HepG2 (cell line): ENCODE measurements around the gene CLNS1A. TPM values are rescaled to one million over a fixed set of nuclear protein-coding genes. Genes with fewer than 3 reads are reported as not detected.

Source experiments
- ATAC-seq: fragments of 200-7000 bp; cut with Tn5 transposase; 3 replicates; pipeline ENCODE4 v1.9.1; 2020; ENCODE audit warnings: mild to moderate bottlenecking, moderate library complexity
- BruUV-seq: library from RNA; stranded (reverse); fragments of 400-500 nt; replicated peaks from 2 replicates; lab custom pipeline; 2021; lab: Mats Ljungman, UMichigan
- CTCF ChIA-PET: fragments of 300-600 bp; formaldehyde crosslinking; extraction: SDS; loops from one replicate; lab custom pipeline; 2021; ENCODE audit warnings: low total read pairs, inconsistent platforms, low intra/inter-chr PET ratio; lab: Yijun Ruan, JAX
- POLR2A ChIA-PET: fragments of 350-600 bp; sonication (Branson Sonifier 250); formaldehyde crosslinking; loops from one replicate; lab custom pipeline; 2020; ENCODE audit warnings: antibody characterized with exemption, inconsistent platforms; lab: Yijun Ruan, JAX
- DNase-seq: peaks from one replicate; pipeline ENCODE4 v3.0.0-alpha.2; 2015; ENCODE audit warnings: low spot score
- FAIRE-seq: peaks from 3 replicates; lab custom pipeline; 2011; peaks lifted over from hg19 to GRCh38; lab: Jason Lieb, UNC
- H2AFZ ChIP-seq: one replicate; pipeline ENCODE4 v1.6.1; 2011; ENCODE audit warnings: low read length, inconsistent platforms
- H3K27ac ChIP-seq: fragments of 300-600 bp; 3 replicates; pipeline ENCODE4 v1.8.0; 2011; ENCODE audit warnings: mixed run types, mild to moderate bottlenecking, mixed read lengths, low read length, inconsistent platforms; ENCODE audit not compliant: insufficient read depth; ENCODE audit errors: extremely low read length
- H3K27me3 ChIP-seq, 2 experiments: fragments of 200-600 bp in 1 of 2; 2 replicates in 1 of 2; 3 replicates in 1 of 2; pipeline versions ENCODE4 v1.6.0 to v1.8.0; 2011; ENCODE audit warnings: low read length in 2 of 2, mild to moderate bottlenecking in 2 of 2, moderate library complexity in 2 of 2, inconsistent platforms in 1 of 2; ENCODE audit not compliant: insufficient read depth in 2 of 2, control insufficient read depth in 1 of 2
- H3K36me3 ChIP-seq, 2 experiments: fragments of 200-600 bp in 1 of 2; replicated peaks in 1 of 2; 2 replicates in 1 of 2; 3 replicates in 1 of 2; pipeline versions ENCODE4 v1.5.1 to v1.8.0; 2011; ENCODE audit warnings: low read length in 2 of 2, inconsistent platforms in 1 of 2; ENCODE audit not compliant: insufficient read depth in 2 of 2, control insufficient read depth in 1 of 2
- H3K4me1 ChIP-seq: 2 replicates; pipeline ENCODE4 v1.5.1; 2012; ENCODE audit warnings: low read length, inconsistent platforms; ENCODE audit not compliant: insufficient read depth
- H3K4me2 ChIP-seq: 2 replicates; pipeline ENCODE4 v1.6.0; 2011; ENCODE audit warnings: low read depth, low read length, inconsistent platforms
- H3K4me3 ChIP-seq, 3 experiments: fragments of 200-600 bp in 1 of 3; sonication (generic), shearing (Covaris generic) in 1 of 3; replicated peaks in 1 of 3; 2 replicates each; pipeline ENCODE4 v1.5.1; 2011 to 2016; ENCODE audit warnings: low read length in 3 of 3, inconsistent platforms in 2 of 3, low read depth in 2 of 3, mild to moderate bottlenecking in 2 of 3, control low read depth in 1 of 3, mixed read lengths in 1 of 3; ENCODE audit not compliant: insufficient read depth in 1 of 3
- H3K79me2 ChIP-seq: one replicate; pipeline ENCODE4 v1.6.1; 2011; ENCODE audit warnings: low read length, inconsistent platforms; ENCODE audit not compliant: insufficient read depth
- H3K9ac ChIP-seq: 2 replicates; pipeline ENCODE4 v1.6.0; 2011; ENCODE audit warnings: mild to moderate bottlenecking, low read depth, low read length, inconsistent platforms; ENCODE audit not compliant: insufficient read depth
- H3K9me3 ChIP-seq: 2 replicates; pipeline ENCODE4 v1.5.1; 2012; ENCODE audit warnings: mild to moderate bottlenecking, low read length
- H4K20me1 ChIP-seq: 2 replicates; pipeline ENCODE4 v1.6.0; 2011; ENCODE audit warnings: inconsistent platforms, mild to moderate bottlenecking, low read length, moderate library complexity; ENCODE audit not compliant: insufficient read depth
- EHMT2 ChIP-seq: fragments of 200-600 bp; sonication (generic); IDR thresholded peaks from 2 replicates; pipeline ENCODE4 v1.7.0; 2017; ENCODE audit warnings: antibody characterized with exemption, low read depth, low read length, borderline replicate concordance
- ONECUT2 ChIP-seq: sonication (generic); formaldehyde crosslinking; IDR thresholded peaks from 2 replicates; pipeline ENCODE4 v1.4.0; 2020; ENCODE audit warnings: missing genetic modification reagents
- SP140L ChIP-seq: sonication (generic); formaldehyde crosslinking; IDR thresholded peaks from 2 replicates; pipeline ENCODE4 v1.4.0; 2020; ENCODE audit warnings: missing genetic modification reagents, borderline replicate concordance
- ZBTB8A ChIP-seq: sonication (generic); formaldehyde crosslinking; IDR thresholded peaks from 2 replicates; pipeline ENCODE4 v1.4.0; 2020; ENCODE audit warnings: mild to moderate bottlenecking, low read depth, missing genetic modification reagents, borderline replicate concordance
- ZIK1 ChIP-seq: sonication (generic); formaldehyde crosslinking; IDR thresholded peaks from 2 replicates; pipeline ENCODE4 v1.5.0; 2020; ENCODE audit warnings: mild to moderate bottlenecking, low read depth, missing genetic modification reagents, borderline replicate concordance
- WGBS: methylation state at CpG from one replicate; pipeline ENCODE4 v1.1.6; 2017; ENCODE audit warnings: low lambda C conversion rate; 5-methylcytosine and 5-hydroxymethylcytosine counted together
- in situ Hi-C: cut with HindIII; loops from 2 replicates; pipeline ENCODE4 v1.10.0; 2017; ENCODE audit warnings: low pct_unique_long_range_greater_than_20kb; ENCODE audit not compliant: extremely low pct_ligation_motif_present
- intact Hi-C: fragments of 100-400 bp; cut with micrococcal nuclease; formaldehyde crosslinking; loops from one replicate; pipeline ENCODE4 v1.10.0; 2022; ENCODE audit not compliant: unreplicated experiment
- polyA plus RNA-seq, 8 experiments: library from polyadenylated mRNA; depleted of rRNA in 3 of 8; stranded (reverse) in 7 of 8; unstranded in 1 of 8; fragments of >200 nt; fragmentation: Illumina TruSeq in 4 of 8; extraction: Trizol in 4 of 8; gene quantifications; 2 replicates each; pipeline versions ENCODE4 v1.2.1 to v1.2.3, GENCODE V29; 2011 to 2016; ENCODE audit warnings: low read depth in 4 of 8, missing spikeins in 1 of 8, mixed read lengths in 1 of 8; ENCODE audit not compliant: insufficient read depth in 1 of 8
- total RNA-seq, 5 experiments: library from RNA; depleted of rRNA; stranded (reverse); fragments of >200 nt; fragmentation: Illumina TruSeq; extraction: Trizol; gene quantifications; 2 replicates each; pipeline ENCODE4 v1.2.3, GENCODE V29; 2016; ENCODE audit warnings: low read depth in 1 of 5
- TF ChIP-seq, protein P1 (sequence below): sonication (generic); formaldehyde crosslinking; IDR thresholded peaks from 2 replicates; pipeline ENCODE4 v1.8.0; 2022; ENCODE audit warnings: mild to moderate bottlenecking, missing genetic modification reagents; ENCODE audit not compliant: insufficient replicate concordance
- TF ChIP-seq, protein P2 (sequence below), 2 experiments: fragments of 450-650 bp in 1 of 2; sonication (generic) in 1 of 2; formaldehyde crosslinking; IDR thresholded peaks; 2 replicates each; pipeline versions ENCODE4 v1.5.0 to v1.8.0; 2020 to 2022; ENCODE audit warnings: mild to moderate bottlenecking in 1 of 2, missing genetic modification reagents in 1 of 2
- TF ChIP-seq, protein P3 (sequence below), 2 experiments: IDR thresholded peaks; 2 replicates each; pipeline ENCODE4 v1.6.1; 2011 to 2012; ENCODE audit warnings: low read length in 2 of 2, borderline replicate concordance in 1 of 2, low read depth in 1 of 2, mild to moderate bottlenecking in 1 of 2, moderate library complexity in 1 of 2
- TF ChIP-seq, protein P4 (sequence below): fragments of 450-650 bp; IDR thresholded peaks from 2 replicates; pipeline ENCODE4 v1.6.1; 2017; ENCODE audit warnings: mild to moderate bottlenecking

CLNS1A gene
- total and polyA plus RNA-seq, 2 of the 13 experiments (the other 11 are each of a cell fraction or from before 2014, with no cell fraction given): 158 to 219 TPM

DNA sequence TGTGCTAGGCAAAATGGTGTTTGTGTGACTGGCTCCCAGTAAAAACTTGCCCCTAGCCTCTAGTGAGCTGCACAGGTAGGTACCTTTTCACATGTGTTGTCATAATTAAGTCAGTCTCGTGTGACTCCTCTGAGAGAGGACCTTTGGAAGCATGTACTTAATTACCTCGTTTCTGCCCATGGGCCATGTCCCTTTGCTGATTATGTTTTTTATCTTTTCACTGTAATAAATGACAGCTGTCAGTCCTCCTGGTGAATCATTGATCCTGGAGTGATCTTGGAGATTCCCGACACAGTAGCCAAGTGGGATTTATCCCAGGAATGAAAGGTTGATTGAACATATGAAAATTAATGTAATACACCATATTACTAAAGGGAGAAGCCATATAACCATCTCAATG lies 12.5 kb upstream of the CLNS1A start:
- intact Hi-C loops: no loop called here
- 18% methylated on average over 3 of the region's 3 CpGs for WGBS
- Histone ChIP-seq H3K4me1 (peaks cover 16% of the 10 kb centered on the region; the same call in 1 of the 2 replicates), H4K20me1 (no peaks in the 10 kb centered on the region), H3K27ac (no peak overlapping the region), H2AFZ (peak overlapping the region; percentile 58), H3K79me2 (no peaks in the 10 kb centered on the region), H3K9me3 (no peaks in the 10 kb centered on the region), H3K4me3 (no peak overlapping the region), H3K27me3 (no peaks in the 10 kb centered on the region), H3K4me2 (peak overlapping the region; percentile 40; the same call in 1 of the 2 replicates), H3K9ac (no peak overlapping the region), H3K36me3 (no peaks in the 10 kb centered on the region)
- DNase-seq (no peak), ATAC-seq (no peak; the same call in 2 of the 3 replicates), FAIRE-seq (no peak)
- in situ Hi-C loops: no loop called here
- CTCF ChIA-PET: no interaction called here
- POLR2A ChIA-PET: no interaction called here
- BruUV-seq: no TSS peak
- TF ChIP-seq, protein P1, sequence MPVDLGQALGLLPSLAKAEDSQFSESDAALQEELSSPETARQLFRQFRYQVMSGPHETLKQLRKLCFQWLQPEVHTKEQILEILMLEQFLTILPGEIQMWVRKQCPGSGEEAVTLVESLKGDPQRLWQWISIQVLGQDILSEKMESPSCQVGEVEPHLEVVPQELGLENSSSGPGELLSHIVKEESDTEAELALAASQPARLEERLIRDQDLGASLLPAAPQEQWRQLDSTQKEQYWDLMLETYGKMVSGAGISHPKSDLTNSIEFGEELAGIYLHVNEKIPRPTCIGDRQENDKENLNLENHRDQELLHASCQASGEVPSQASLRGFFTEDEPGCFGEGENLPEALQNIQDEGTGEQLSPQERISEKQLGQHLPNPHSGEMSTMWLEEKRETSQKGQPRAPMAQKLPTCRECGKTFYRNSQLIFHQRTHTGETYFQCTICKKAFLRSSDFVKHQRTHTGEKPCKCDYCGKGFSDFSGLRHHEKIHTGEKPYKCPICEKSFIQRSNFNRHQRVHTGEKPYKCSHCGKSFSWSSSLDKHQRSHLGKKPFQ (CRISPR knock-in tag): no peak
- TF ChIP-seq ZIK1 (no peak), EHMT2 (no peak), SP140L (no peak), ZBTB8A (CRISPR knock-in tag) (no peak), ONECUT2 (CRISPR knock-in tag) (no peak)
- TF ChIP-seq, protein P2, sequence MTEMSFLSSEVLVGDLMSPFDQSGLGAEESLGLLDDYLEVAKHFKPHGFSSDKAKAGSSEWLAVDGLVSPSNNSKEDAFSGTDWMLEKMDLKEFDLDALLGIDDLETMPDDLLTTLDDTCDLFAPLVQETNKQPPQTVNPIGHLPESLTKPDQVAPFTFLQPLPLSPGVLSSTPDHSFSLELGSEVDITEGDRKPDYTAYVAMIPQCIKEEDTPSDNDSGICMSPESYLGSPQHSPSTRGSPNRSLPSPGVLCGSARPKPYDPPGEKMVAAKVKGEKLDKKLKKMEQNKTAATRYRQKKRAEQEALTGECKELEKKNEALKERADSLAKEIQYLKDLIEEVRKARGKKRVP (CRISPR knock-in tag; IDR thresholded peaks at IDR 0.05): no peak
- TF ChIP-seq, protein P3, sequence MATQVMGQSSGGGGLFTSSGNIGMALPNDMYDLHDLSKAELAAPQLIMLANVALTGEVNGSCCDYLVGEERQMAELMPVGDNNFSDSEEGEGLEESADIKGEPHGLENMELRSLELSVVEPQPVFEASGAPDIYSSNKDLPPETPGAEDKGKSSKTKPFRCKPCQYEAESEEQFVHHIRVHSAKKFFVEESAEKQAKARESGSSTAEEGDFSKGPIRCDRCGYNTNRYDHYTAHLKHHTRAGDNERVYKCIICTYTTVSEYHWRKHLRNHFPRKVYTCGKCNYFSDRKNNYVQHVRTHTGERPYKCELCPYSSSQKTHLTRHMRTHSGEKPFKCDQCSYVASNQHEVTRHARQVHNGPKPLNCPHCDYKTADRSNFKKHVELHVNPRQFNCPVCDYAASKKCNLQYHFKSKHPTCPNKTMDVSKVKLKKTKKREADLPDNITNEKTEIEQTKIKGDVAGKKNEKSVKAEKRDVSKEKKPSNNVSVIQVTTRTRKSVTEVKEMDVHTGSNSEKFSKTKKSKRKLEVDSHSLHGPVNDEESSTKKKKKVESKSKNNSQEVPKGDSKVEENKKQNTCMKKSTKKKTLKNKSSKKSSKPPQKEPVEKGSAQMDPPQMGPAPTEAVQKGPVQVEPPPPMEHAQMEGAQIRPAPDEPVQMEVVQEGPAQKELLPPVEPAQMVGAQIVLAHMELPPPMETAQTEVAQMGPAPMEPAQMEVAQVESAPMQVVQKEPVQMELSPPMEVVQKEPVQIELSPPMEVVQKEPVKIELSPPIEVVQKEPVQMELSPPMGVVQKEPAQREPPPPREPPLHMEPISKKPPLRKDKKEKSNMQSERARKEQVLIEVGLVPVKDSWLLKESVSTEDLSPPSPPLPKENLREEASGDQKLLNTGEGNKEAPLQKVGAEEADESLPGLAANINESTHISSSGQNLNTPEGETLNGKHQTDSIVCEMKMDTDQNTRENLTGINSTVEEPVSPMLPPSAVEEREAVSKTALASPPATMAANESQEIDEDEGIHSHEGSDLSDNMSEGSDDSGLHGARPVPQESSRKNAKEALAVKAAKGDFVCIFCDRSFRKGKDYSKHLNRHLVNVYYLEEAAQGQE (IDR thresholded peaks at IDR 0.05; ENCODE audit: borderline replicate concordance in 1 of 2, low read depth in 1 of 2, low read length in 2 of 2): no peak
- TF ChIP-seq, protein P4, sequence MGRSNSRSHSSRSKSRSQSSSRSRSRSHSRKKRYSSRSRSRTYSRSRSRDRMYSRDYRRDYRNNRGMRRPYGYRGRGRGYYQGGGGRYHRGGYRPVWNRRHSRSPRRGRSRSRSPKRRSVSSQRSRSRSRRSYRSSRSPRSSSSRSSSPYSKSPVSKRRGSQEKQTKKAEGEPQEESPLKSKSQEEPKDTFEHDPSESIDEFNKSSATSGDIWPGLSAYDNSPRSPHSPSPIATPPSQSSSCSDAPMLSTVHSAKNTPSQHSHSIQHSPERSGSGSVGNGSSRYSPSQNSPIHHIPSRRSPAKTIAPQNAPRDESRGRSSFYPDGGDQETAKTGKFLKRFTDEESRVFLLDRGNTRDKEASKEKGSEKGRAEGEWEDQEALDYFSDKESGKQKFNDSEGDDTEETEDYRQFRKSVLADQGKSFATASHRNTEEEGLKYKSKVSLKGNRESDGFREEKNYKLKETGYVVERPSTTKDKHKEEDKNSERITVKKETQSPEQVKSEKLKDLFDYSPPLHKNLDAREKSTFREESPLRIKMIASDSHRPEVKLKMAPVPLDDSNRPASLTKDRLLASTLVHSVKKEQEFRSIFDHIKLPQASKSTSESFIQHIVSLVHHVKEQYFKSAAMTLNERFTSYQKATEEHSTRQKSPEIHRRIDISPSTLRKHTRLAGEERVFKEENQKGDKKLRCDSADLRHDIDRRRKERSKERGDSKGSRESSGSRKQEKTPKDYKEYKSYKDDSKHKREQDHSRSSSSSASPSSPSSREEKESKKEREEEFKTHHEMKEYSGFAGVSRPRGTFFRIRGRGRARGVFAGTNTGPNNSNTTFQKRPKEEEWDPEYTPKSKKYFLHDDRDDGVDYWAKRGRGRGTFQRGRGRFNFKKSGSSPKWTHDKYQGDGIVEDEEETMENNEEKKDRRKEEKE: no peak
